GM12892 (cell line): ENCODE data around the gene DLGAP1.

Experiments
- DNase-seq: peaks from one replicate; pipeline ENCODE4 v3.0.0; 2011; ENCODE audit not compliant: insufficient read length
- FAIRE-seq: peaks from 2 replicates; lab custom pipeline; 2011; peaks lifted over from hg19 to GRCh38; lab: Jason Lieb, UNC
- POLR2A ChIP-seq: IDR thresholded peaks from 2 replicates; pipeline ENCODE4 v1.6.1; 2011; ENCODE audit warnings: low read depth, low read length, control low read depth
- POLR2AphosphoS5 ChIP-seq: IDR thresholded peaks from 2 replicates; pipeline ENCODE4 v1.6.1; 2011; ENCODE audit warnings: low read depth, low read length, control low read depth
- TAF1 ChIP-seq: IDR thresholded peaks from 2 replicates; pipeline ENCODE4 v1.6.1; 2011; ENCODE audit warnings: low read depth, mild to moderate bottlenecking, control low read depth, low read length, borderline replicate concordance

The DLGAP1 gene

DNA sequence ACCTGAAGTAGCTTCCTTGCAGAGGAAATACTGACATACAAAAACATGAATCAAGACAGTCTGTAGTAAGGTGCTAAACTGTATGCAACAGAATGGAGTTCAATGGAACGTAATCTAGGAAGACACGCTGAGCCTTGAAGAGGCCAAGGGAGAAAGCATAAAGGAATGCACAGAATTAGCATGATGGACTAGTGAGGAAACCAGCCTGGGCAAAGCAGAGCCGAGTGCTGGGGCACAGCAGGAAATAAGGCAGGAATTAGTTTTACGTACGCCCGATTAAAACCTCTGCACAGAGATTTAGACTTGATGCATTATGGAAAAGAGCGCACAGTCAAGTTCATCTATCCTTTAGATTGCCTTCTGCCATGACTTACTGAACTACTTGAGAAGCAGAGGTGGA is 200.3 kb downstream of the DLGAP1 start:
- FAIRE-seq, result no peak
- no peak for TF ChIP-seq POLR2AphosphoS5
- TF ChIP-seq POLR2A, result no peak
- TF ChIP-seq TAF1, result no peak

DNA sequence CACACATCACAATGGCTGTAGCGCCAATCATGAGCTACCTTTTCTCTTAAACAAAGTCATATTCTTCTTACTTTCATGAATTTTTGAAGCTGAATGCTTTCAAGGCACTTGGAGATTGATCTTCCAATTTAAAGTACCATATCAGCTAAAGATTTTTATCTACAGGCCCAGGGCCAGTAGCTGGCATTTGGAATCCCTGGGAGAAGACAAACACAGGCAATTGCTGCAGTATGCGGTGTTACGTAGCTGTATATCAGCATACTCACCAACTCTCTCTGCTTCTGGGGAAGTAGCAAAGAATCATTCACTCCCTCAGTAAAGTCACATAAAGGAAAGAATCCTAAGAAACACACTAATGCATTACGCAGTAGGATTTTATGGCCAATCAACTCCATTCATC is 202.3 kb downstream of the DLGAP1 start:
- no peak for TF ChIP-seq POLR2AphosphoS5
- no peak for TF ChIP-seq POLR2A
- no peak for TF ChIP-seq TAF1
- FAIRE-seq, result no peak
- DNase-seq, result no peak

More for the DNA sequence above, 200.3 kb downstream of the DLGAP1 start:
- no peak for DNase-seq

DNA sequence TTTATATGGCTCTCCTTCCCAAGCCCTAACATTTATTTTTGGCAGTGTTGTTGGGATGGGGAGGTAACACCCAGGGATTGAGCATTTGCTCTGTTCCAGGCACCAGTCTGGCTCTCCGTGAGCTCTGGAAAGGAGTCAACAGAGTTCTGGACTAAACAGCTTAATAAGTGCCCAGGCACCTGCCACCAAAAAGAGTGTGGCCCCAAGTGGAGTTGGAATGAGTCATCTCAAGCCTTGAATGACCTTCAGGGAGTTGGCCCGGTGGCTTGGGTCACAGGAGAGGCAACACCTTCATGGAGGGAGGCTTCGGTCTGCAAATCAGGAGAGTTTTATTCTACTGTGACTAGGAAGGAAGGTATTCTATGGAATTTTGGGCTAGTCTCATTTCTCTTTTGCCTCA is 203.2 kb downstream of the DLGAP1 start:
- TF ChIP-seq POLR2AphosphoS5, result no peak
- no peak for TF ChIP-seq POLR2A
- no peak for TF ChIP-seq TAF1
- FAIRE-seq, result no peak
- no peak for DNase-seq

DNA sequence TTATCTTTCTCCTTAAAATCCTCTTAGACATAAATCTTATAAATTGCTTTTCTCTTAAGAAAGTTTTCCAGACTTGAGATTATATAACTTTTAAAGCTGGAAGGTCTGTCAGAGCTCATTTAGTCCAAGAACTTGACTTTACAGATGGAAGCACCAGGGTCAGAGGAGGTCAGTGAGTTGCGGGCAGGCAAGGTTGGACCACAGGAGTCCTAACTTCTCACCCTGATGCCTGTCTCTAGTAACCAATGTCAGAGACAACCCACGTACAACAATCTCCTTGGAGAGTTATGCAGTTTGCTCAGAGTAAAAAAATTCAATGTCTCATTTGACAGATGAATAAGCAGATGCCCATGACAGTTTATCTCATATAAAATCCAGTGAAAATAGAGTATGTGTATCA is 203.9 kb downstream of the DLGAP1 start:
- no peak for DNase-seq
- no peak for FAIRE-seq
- TF ChIP-seq POLR2AphosphoS5 (no peak), TAF1 (no peak), POLR2A (no peak)

DNA sequence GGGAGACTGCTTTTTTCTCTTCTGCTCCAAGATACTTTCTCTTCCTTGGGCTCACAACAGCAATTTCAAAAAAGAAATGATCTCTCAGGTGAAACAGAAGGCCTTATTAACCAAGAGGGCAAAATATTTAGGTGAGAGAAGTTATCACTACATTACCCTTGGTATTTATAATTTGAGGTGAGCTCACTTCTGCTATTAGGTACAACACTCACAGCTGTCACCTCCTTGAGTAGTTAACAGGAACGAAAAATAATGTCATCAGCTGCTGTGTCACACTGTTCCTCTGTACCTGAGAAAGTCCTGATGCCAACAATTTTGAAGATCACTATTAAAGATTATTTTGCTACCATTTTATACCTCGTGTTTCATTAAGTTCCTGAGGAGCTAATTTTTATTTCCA is 205.0 kb downstream of the DLGAP1 start:
- DNase-seq, result no peak
- no peak for FAIRE-seq
- TF ChIP-seq POLR2AphosphoS5, result no peak
- no peak for TF ChIP-seq POLR2A
- TF ChIP-seq TAF1, result no peak

DNA sequence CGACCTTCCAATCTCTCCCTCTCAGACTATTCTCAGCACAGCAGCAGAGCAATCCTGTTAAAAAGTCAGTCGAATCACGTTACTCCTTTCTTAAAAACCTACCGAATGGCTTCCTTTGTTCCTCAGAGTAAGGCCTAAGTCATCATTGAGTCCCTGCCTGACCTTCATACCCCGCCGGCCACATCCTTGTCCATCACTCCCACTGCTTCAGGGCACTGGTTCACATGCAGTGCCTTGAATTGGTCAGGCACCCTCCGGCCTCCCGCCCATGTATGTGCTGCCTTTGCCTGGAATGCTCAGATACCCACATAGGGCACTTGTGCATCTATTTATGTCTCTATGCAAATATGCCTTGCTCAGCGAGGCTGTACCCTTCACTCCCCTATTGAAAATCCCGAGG is 206.4 kb downstream of the DLGAP1 start:
- TF ChIP-seq TAF1 (no peak), POLR2A (no peak), POLR2AphosphoS5 (no peak)
- DNase-seq (no peak), FAIRE-seq (no peak)

DNA sequence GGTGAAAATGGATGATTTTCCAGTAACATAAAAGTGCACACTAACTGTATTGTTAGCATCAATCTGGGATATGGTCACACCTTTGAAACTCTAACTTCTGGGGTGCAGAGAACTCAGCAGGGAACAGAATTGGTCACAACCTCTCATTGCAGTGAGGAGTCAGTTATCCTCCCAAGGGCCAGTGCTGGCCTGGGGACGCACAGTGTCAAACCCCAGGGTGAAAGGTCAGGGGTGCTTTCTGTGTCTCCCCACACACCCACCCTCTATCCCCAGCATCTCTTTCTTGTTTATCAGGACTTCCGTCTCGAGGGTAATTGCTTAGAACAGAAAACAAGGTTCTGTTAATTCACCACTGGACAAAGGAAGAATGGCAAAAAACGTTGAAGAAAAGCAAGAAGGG is 208.7 kb downstream of the DLGAP1 start:
- DNase-seq (no peak), FAIRE-seq (no peak)
- TF ChIP-seq POLR2AphosphoS5 (no peak), TAF1 (no peak), POLR2A (no peak)

DNA sequence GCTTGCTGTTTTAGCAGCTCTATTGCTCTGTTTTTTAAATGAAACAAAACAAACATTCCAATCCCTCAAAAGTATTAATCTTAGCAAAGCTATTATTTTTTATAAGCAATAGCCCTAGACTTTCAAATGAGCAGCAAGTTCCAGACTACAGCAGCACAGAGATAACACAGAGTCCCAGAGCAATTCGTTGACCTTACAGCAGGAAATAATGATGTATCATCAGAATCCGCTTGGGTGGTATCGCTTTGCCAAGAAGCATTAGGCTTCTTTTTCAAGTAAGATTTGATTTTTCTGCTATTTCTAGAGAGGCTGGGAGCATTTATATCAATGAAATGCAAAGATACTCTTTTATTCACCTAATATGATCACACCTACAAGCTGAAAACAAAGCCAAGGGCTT is 209.7 kb downstream of the DLGAP1 start:
- no peak for DNase-seq
- no peak for FAIRE-seq
- no peak for TF ChIP-seq POLR2AphosphoS5
- no peak for TF ChIP-seq POLR2A
- TF ChIP-seq TAF1, result no peak

DNA sequence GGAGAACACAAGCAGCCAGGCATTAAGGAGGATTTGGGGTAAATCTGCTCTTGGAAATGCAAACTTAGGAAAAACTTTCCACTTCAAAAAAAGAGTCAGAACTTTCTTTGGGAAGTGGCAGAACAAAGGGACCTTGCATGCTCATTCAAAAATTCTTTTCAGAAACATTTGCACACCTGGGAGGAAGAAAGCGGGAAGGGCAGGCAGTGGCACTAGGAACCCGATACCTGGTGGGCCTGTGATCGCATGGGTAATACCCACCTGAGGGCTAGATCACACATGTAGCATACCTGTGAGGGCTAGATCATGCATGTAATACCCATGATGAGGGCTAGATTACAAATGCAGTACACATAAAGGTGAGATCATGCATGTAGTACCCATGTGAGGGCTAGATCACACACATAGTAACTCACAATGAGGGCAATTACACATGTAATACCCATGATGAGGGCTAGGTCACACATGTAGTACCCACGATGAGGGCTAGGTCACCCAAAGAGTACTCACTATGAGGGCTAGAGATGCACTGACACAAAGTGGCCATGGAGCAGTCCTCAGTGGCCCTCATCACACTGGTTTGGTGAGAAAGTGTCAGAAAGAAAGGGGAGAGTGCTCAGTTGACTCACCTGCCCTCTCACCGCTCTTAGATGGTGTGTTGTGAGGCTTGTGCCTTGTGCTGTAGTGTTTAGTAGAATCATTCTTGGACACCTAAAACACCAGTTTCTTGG is 212.5 kb downstream of the DLGAP1 start:
- DNase-seq (no peak), FAIRE-seq (no peak)
- TF ChIP-seq POLR2A (no peak), POLR2AphosphoS5 (no peak), TAF1 (no peak)

DNA sequence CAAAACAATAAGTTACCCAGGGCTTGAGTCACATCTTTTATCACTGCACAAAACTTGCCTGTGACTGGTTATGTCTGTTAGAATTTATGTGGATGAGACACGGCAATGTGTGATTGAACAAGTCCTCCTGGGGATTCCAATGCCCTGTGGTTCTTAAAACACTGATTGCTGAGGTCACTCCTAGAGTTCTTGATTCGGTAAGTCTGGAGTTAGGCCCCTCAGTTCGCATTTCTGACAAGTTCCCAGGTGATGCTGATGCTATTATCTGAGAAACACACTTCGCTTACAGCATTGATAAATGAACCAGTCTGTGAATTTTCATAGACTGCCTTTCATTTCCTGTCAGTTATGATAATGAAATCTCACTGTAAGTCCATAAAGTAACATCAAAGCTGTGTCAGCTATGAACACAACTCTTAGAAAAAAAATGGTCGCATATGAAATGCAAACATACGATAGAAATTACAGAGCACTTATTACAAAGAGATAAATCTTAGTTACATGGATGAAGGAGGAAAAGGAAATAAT is 214.0 kb downstream of the DLGAP1 start:
- DNase-seq, result no peak
- no peak for FAIRE-seq
- no peak for TF ChIP-seq TAF1
- TF ChIP-seq POLR2A, result no peak
- no peak for TF ChIP-seq POLR2AphosphoS5

DNA sequence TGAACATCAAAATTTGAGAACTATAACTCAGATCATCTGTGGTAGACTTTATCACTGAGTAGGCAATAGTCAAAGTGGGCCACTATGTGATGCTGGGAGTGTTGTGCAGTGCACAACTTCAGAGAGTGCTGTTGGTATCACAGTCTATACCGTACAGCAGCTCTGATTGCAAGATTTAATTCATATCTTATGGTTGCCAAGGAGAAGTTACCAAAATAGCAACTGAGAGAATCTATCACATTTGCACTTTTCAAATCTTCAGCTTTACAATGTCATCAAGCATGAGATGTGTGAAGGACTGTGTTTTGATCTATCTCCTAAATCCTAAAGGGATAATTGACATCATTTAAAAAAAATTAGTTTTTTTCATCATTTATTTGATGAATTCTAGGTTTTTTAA is 216.1 kb downstream of the DLGAP1 start:
- no peak for FAIRE-seq
- TF ChIP-seq POLR2AphosphoS5 (no peak), TAF1 (no peak), POLR2A (no peak)
- DNase-seq, result no peak

DNA sequence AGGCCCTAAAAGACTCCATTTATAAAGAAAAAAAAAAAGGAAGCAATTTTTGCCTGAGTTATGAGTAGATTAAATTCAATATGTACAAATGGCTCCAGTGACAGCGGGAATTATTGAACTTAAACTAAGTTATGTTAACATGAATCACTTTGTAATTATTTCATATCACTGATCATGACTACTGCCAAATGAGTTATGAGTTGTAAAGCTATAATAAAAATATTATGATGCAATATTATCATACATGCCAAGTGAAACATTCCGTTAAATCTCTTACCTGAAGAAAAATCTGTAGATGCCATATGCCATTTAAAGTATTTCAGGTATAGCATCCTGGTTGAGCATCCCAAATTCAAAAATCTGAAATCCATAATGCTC is 217.5 kb downstream of the DLGAP1 start:
- TF ChIP-seq POLR2A (no peak), POLR2AphosphoS5 (no peak), TAF1 (no peak)
- DNase-seq, result no peak
- no peak for FAIRE-seq

DNA sequence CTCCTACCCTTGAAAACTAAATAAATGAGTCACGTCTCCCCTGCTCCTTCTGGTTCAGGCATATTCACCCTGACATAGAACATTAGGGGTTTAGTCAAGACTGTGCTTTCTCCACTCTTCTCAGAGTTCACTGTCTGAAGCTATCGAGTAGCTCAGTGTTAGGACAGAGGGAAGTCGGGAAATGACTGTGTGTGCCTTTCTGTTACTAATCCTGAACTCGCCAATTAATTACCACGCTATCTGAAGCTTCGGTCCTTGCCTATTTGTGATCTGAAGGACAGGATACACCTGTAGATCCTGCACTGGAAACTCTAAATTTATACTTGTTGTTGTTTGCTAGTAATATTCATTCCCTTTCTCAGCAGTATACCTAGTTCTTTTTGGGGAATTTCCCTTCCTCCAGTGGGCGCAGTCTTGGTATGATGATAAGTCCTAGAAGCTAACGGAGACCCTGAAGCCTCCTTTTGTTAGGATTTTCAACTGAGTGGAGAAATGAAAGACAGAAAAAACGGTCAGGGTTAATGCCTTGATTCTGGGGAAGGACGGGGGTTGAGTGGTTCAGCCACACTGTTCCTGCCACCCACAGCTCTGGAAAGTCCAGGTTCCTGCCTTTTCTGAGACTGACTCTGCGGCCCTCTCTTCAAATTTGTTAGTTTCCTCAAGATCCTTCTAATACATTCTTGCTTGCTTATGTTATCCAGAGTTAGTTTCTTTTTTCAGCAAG is 218.0 kb downstream of the DLGAP1 start:
- DNase-seq (no peak), FAIRE-seq (no peak)
- no peak for TF ChIP-seq TAF1
